Astrocyte (in vitro differentiated cells and primary cell): ENCODE data around the gene PDE3B. TPM values are rescaled to one million over a fixed set of nuclear protein-coding genes. Genes with fewer than 3 reads are reported as not detected.
A peak's percentile ranks its signal among the peaks of the same experiment; 100 is the strongest.

ENCODE experiments used
- DNase-seq: peaks from one replicate; pipeline ENCODE4 v3.0.0-alpha.2; 2010; ENCODE audit warnings: low read depth
- FAIRE-seq: peaks from 2 replicates; lab custom pipeline; 2011; peaks lifted over from hg19 to GRCh38; lab: Jason Lieb, UNC
- H2AFZ ChIP-seq: 2 replicates; pipeline ENCODE4 v1.6.0; 2012; ENCODE audit warnings: low read depth, low read length, inconsistent platforms
- H3K27ac ChIP-seq: 2 replicates; pipeline ENCODE4 v1.5.1; 2011; ENCODE audit warnings: low read depth, low read length, inconsistent platforms
- H3K27me3 ChIP-seq: 2 replicates; pipeline ENCODE4 v1.6.0; 2011; ENCODE audit warnings: low read length, inconsistent platforms; ENCODE audit not compliant: insufficient read depth
- H3K36me3 ChIP-seq: 2 replicates; pipeline ENCODE4 v1.5.1; 2011; ENCODE audit warnings: low read length, inconsistent platforms; ENCODE audit not compliant: insufficient read depth
- H3K4me1 ChIP-seq: 2 replicates; pipeline ENCODE4 v1.5.1; 2011; ENCODE audit warnings: low read length, inconsistent platforms; ENCODE audit not compliant: insufficient read depth
- H3K4me2 ChIP-seq: 2 replicates; pipeline ENCODE4 v1.6.0; 2012; ENCODE audit warnings: low read length, inconsistent platforms
- H3K4me3 ChIP-seq: 2 replicates; pipeline ENCODE4 v1.5.1; 2011; ENCODE audit warnings: low read depth, mild to moderate bottlenecking, low read length, inconsistent platforms; ENCODE audit not compliant: insufficient read depth
- H3K79me2 ChIP-seq: 2 replicates; pipeline ENCODE4 v1.6.0; 2012; ENCODE audit warnings: mild to moderate bottlenecking, low read length, inconsistent platforms; ENCODE audit not compliant: insufficient read depth
- H3K9ac ChIP-seq: 2 replicates; pipeline ENCODE4 v1.6.0; 2012; ENCODE audit warnings: mild to moderate bottlenecking, low read length, inconsistent platforms
- H3K9me3 ChIP-seq: 2 replicates; pipeline ENCODE4 v1.5.1; 2012; ENCODE audit warnings: low read depth, mild to moderate bottlenecking, low read length, inconsistent platforms; ENCODE audit not compliant: insufficient read depth
- H4K20me1 ChIP-seq: 2 replicates; pipeline ENCODE4 v1.6.0; 2012; ENCODE audit warnings: low read length, inconsistent platforms; ENCODE audit not compliant: insufficient read depth
- H3K27ac Mint-ChIP-seq: one replicate; pipeline ENCODE4 v1.8.0; 2021; ENCODE audit warnings: mild to moderate bottlenecking, mixed read lengths; ENCODE audit not compliant: unreplicated experiment
- H3K27me3 Mint-ChIP-seq: one replicate; pipeline ENCODE4 v1.8.0; 2021; ENCODE audit warnings: low read depth, mixed read lengths; ENCODE audit not compliant: unreplicated experiment
- H3K36me3 Mint-ChIP-seq: one replicate; pipeline ENCODE4 v1.8.0; 2021; ENCODE audit warnings: low read depth, mixed read lengths; ENCODE audit not compliant: unreplicated experiment
- H3K4me1 Mint-ChIP-seq: one replicate; pipeline ENCODE4 v1.8.0; 2021; ENCODE audit warnings: low read depth, mixed read lengths; ENCODE audit not compliant: unreplicated experiment
- H3K4me3 Mint-ChIP-seq: one replicate; pipeline ENCODE4 v1.8.0; 2021; ENCODE audit warnings: mild to moderate bottlenecking, moderate library complexity, mixed read lengths; ENCODE audit not compliant: unreplicated experiment
- H3K9me3 Mint-ChIP-seq: one replicate; pipeline ENCODE4 v1.8.0; 2021; ENCODE audit warnings: mild to moderate bottlenecking, mixed read lengths; ENCODE audit not compliant: unreplicated experiment
- CTCF ChIP-seq: IDR thresholded peaks from 2 replicates; pipeline ENCODE4 v1.5.1; 2011; ENCODE audit warnings: low read depth, mild to moderate bottlenecking, inconsistent platforms, low read length, moderate library complexity; ENCODE audit not compliant: insufficient read depth
- EZH2 ChIP-seq: IDR thresholded peaks from 2 replicates; pipeline ENCODE4 v1.6.1; 2012; ENCODE audit warnings: mild to moderate bottlenecking, low read length, inconsistent platforms; ENCODE audit not compliant: insufficient read depth
- total RNA-seq: library from RNA; stranded (reverse); gene quantifications from 2 replicates; pipeline ENCODE4 v1.2.1, GENCODE V29; 2021

PDE3B gene
- total RNA-seq, 1 donor from 2014 or later: 2.9 TPM

GRCh38 chr11:14872032-14872431 is 228.4 kb downstream of the PDE3B start:
- no peak overlapping the region for H3K4me3 ChIP-seq
- no peaks in the 10 kb centered on the region for H3K36me3 ChIP-seq
- FAIRE-seq: no peak
- no peak overlapping the region for H3K4me2 ChIP-seq
- H3K79me2 ChIP-seq: no peaks in the 10 kb centered on the region
- no peak for DNase-seq
- peaks cover 3% of the 10 kb centered on the region for H3K4me1 Mint-ChIP-seq
- H3K36me3 Mint-ChIP-seq: no peaks in the 10 kb centered on the region
- no peaks in the 10 kb centered on the region for H3K27me3 Mint-ChIP-seq
- no peaks in the 10 kb centered on the region for H3K4me1 ChIP-seq
- peak overlapping the region; percentile 3 for H3K27ac Mint-ChIP-seq
- no peak overlapping the region for H3K4me3 Mint-ChIP-seq
- no peak overlapping the region for H2AFZ ChIP-seq
- H4K20me1 ChIP-seq: no peaks in the 10 kb centered on the region
- no peaks in the 10 kb centered on the region for H3K9me3 ChIP-seq
- H3K27ac ChIP-seq: no peak overlapping the region
- TF ChIP-seq CTCF: no peak
- no peak for TF ChIP-seq EZH2
- H3K9ac ChIP-seq: no peak overlapping the region
- H3K9me3 Mint-ChIP-seq: no peaks in the 10 kb centered on the region
- H3K27me3 ChIP-seq: no peaks in the 10 kb centered on the region

GRCh38 chr11:14873632-14874031 is 230.0 kb downstream of the PDE3B start:
- Mint-ChIP-seq H3K27ac (no peak overlapping the region), H3K4me3 (no peak overlapping the region), H3K27me3 (no peaks in the 10 kb centered on the region), H3K4me1 (peaks cover 3% of the 10 kb centered on the region), H3K36me3 (peaks cover 9% of the 10 kb centered on the region), H3K9me3 (no peaks in the 10 kb centered on the region)
- no peak for TF ChIP-seq EZH2
- no peak for TF ChIP-seq CTCF
- Histone ChIP-seq H3K4me2 (no peak overlapping the region), H3K27me3 (no peaks in the 10 kb centered on the region), H3K4me1 (no peaks in the 10 kb centered on the region), H3K9ac (no peak overlapping the region), H3K4me3 (no peak overlapping the region), H3K27ac (no peak overlapping the region), H3K79me2 (no peaks in the 10 kb centered on the region), H3K9me3 (no peaks in the 10 kb centered on the region), H2AFZ (no peak overlapping the region), H4K20me1 (no peaks in the 10 kb centered on the region), H3K36me3 (peaks cover 5% of the 10 kb centered on the region)
- FAIRE-seq (no peak), DNase-seq (no peak)

GRCh38 chr11:14875163-14875562 is 231.6 kb downstream of the PDE3B start:
- Histone ChIP-seq H3K4me3 (no peak overlapping the region), H3K9me3 (no peaks in the 10 kb centered on the region), H3K36me3 (peaks cover 5% of the 10 kb centered on the region), H3K4me1 (no peaks in the 10 kb centered on the region), H4K20me1 (no peaks in the 10 kb centered on the region), H3K79me2 (no peaks in the 10 kb centered on the region), H3K27ac (no peak overlapping the region), H3K9ac (no peak overlapping the region), H2AFZ (no peak overlapping the region), H3K27me3 (no peaks in the 10 kb centered on the region), H3K4me2 (no peak overlapping the region)
- Mint-ChIP-seq H3K27ac (no peak overlapping the region), H3K4me3 (no peak overlapping the region), H3K9me3 (no peaks in the 10 kb centered on the region), H3K36me3 (peaks cover 10% of the 10 kb centered on the region), H3K4me1 (peaks cover 3% of the 10 kb centered on the region), H3K27me3 (no peaks in the 10 kb centered on the region)
- TF ChIP-seq EZH2 (no peak), CTCF (no peak)
- FAIRE-seq (no peak), DNase-seq (no peak)
